NCI-H82 treated with DMSO at 0.1 percent for 48 hours (cell line): ENCODE results near the gene BOLA3.
A peak's percentile ranks its signal among the peaks of the same experiment; 100 is the strongest.
"Not testable (repeated sequence)": the region's sequence is repeated elsewhere in the genome, so short reads cannot be mapped to it uniquely, and the experiment has no call there.

Source experiments
- DNase-seq: peaks from one replicate; lab custom pipeline; 2025; ENCODE audit not compliant: unreplicated experiment; lab: John Stamatoyannopoulos, UW

The BOLA3 gene, protein sequence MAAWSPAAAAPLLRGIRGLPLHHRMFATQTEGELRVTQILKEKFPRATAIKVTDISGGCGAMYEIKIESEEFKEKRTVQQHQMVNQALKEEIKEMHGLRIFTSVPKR

DNA sequence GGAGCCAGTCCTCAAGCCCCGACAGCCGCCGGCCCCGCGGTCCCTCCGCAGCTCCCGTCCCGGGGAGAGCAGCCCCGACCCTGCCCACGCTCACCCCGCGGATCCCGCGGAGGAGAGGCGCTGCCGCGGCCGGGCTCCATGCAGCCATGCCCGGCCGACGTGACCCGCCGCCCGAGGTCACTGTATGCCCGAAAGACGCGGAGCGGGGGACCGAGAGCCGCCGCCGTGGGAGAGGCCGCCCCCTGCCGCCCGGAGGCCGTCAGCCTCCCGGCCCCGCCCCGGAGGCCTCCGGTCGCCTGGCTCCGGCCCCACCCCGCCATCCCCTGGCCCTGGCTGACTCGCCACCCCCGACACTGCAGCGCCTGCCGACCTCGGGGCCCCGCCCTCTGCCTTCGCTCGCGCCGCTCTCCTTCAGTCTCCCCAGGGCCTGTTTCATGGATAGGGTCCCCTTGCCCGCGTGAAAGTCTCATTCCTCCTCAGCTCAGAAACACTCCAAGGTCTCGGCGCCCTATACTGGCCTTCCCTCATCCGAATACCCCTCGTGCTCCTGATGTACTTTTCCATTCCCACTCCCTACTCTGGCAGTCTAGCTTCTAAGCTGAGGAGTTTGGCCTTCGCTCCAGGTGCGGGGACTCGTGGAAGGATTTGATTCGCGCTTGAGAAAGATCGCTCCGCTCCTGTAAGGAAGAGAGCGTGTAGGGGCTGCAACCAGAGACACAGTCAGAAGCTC, at the start of gene BOLA3:
BOLA3 (minus strand) TSS at position 186 of the 730 bp plus-strand sequence; CDS start at position 148, 38 bp downstream.
- DNase-seq = peak; percentile 78

DNA sequence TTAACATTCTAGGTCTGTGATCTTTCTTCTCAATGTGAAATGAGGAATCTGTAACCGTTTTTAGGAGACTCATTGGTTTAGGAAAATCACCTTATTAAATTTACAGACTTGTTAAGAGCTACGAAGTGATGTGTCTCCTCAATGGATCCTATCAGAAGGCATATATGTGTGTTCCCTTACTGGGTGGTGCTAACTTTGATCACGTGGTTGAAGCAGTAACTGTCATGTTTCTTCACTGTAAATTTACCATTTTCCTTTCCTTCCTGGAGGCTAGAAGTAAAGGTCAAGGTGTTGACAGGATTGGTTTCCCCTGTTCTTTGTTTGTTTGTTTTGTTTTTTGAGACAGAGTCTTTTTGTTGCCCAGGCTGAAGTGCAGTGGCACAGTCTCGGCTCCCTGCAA, 49.3 kb upstream of the BOLA3 start:
- no peak for DNase-seq

DNA sequence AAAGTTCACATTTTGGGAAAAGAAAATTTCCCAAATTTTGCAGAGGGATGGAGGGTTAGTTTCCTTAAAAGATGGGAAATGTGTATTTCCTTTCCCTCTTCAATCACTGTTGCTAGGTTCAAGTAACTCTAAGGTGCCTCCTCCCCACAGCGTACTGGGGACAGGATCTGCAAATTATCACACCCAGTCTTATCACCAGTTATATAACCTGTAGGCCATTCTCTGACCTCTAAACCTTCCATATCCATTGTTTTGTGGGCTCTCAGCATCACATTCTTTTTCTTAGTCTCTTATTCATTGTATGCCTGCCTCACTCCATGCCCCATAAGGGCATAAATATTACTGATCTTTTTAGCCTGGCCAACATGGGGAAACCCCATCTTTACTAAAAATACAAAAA, 47.1 kb upstream of the BOLA3 start:
- DNase-seq = no peak

DNA sequence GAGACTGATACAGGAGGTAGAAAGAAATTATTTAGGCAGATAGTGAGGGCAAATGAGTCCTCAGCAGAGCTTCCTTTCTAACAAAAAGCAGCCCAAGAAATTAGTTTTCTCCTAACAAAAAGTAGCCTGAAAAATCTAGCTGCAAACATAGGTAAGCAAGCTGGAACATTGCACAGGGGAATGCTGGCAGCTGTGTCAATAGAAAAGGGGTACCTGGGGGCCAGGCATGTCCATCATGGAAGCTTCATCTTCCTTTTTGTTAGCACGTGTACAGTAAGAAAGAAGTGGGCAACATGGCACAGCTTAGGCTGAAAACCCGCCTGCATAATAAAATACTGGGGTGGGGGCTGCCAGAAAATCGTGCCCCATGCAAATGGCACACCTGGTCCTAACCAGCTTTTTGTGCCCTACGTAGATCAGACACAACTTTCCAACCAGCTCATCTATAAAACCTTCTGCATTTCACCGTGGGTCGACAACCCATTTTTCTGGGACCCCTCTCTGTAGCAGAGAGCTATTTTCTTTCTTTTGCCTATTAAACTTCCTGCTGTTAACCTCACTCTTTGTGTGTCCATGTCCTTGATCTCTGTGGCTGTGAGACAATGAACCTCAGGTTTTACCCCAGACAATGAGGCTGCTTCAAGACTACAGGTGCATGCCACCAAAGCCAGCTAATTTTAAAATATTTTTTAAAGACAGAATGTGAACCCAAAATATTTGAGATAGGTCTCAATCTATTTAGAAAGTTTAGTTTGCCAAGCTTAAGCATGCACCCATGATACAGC, 44.1 kb upstream of the BOLA3 start:
- no peak for DNase-seq

DNA sequence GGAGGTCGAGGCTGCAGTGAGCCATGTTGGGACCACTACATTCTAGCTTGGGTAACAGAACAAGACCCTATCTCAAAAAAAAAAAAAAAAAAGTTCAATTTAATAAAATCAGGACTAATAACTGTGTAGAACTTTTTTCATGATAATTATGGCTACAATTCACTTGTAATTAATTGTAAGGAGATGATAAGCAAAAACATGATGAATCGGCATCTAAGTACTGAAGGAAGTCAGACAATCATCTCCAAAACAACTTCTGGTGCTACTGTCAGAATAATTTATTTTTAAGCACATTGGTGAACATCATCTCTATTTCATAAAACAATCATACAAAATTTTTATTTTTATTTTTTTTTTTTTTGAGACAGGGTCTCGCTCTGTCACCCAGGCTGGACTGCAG, 41.0 kb upstream of the BOLA3 start:
- no peak for DNase-seq

DNA sequence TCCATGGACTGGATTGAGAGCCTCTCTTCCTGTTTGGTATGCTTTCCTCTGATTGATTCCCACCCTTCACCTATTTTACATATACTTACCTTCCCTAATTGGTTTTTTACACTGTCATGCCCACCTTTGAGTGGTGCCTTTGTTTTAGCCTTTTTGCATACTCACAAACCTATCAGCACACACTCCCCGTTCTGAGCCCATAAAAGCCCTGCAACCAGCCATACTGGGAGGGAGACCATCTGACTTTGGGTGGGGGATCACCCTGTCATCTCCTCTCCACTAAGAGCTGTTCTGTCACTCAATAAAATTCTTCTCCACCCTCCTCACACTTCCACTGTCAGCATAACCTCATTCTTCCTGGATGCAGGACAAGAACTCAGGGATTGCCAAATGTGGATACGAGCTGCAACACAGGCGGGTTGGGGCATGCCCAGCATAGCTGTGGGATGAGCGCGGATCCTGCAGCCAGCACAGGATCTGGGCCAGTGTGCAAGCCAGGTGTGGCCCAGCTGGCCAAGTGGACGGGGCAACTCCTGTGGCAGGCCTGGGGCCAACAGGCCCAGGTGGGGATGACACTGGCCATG, 40.4 kb upstream of the BOLA3 start:
- DNase-seq = no peak

DNA sequence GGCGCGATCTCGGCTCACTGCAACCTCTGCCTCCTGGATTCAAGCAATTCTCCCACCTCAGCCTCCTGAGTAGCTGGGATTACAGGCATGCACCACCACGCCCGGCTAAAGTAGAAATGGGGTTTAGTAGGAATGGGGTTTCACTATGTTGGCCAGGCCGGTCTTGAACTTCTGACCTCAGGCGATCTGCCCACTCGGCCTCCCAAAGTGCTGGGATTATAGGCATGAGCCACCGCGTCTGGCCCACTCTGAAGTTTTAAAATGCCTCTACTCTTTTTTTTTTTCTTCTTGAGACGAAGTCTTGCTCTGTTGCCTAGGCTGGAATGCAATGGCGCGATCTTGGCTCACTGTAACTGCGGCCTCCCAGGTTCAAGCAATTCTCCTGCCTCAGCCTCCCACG, 39.0 kb upstream of the BOLA3 start:
- not testable (repeated sequence) for DNase-seq

DNA sequence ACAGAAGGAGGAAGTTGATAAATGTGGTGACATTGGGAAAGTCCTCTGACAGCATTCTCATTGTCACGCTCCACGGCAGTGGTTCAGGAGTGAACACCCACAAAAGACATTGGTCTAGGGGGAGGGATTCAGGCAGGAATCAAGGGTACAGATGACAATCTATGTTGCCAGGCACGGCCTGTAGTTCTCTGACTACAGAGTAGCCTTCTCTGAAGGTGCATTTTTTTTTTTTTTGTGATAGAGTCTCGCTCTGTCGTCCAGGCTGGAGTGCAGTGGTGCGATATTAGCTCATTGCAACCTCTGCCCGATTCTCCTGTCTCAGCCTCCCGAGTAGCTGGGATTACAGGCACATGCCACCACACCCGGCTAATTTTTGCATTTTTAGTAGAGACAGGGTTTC, 38.3 kb upstream of the BOLA3 start:
- DNase-seq = no peak

DNA sequence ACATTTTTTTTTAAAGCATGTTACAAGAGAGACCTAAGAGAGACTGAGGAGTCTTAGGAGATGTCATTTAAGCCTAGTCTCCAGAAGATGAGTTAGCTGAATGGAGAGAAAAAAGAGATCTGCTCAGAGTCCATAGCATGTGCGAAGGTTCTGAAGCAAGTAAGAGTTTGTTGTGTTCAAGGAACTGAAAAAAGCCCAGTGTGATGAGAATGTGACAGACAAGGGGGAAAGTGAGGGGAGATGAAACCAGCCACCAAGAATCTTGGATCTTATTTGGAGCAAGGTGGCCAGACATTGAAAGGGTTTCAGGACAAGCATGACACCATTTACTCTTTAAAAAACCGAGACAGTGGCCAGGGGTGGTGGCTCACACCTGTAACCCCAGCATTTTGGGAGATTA, 36.2 kb upstream of the BOLA3 start:
- DNase-seq = no peak

DNA sequence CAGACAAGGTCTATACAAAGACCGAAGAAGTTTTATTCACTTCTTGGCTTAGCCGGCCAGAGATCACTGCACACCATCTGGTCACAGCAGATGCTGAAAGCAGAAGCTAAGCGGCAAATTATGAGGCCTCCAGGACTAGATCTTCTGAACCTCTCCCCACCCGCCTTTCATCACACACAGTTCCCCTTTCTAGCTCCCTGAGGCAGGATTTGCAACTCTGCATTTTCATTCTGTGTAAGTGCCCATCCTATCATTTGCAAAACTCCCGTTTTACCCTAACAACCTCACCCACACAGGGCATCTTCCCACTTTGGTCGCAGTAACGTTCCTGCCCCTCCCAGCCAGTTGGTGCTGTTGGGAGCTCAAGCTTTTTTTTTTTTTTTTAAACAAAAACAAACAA, 34.0 kb upstream of the BOLA3 start:
- DNase-seq = peak; percentile 98

DNA sequence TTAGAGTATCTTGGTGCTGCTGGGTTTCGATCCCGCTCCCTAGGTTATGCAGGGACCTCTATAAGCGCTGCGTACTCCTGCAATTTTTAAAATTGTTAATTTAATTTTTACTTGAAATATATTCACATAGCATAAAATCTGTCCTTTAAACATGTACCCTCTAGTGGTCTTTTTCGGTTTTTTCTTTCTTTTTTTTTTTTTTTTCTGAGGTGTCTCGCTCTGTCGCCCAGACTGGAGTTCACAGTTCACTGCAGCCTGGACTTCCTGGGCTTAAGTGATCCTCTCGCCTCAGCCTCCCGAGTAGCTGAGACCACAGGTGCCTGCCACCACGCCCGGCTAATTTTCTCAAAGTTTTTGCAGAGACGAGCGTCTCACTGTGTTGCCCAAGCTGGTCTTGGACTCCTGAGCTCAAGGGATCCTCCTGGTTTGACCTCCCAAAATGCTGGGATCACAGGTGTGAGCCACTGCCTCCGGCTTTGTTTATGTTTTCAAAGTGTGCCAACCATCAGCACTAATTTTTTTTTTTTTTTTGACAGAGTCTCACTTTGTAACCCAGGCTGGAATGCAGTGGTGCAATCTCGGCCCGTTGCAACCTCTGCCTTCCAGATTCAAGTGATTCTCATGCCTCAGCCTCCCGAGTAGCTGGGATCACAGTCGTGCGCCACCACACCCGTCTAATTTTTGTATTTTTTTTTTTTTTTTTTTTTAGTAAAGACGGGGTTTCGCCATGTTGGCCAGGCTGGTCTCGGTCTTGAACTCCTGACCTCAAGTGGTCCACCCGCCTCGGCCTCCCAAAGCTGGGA, 31.6 kb upstream of the BOLA3 start:
- no peak for DNase-seq

DNA sequence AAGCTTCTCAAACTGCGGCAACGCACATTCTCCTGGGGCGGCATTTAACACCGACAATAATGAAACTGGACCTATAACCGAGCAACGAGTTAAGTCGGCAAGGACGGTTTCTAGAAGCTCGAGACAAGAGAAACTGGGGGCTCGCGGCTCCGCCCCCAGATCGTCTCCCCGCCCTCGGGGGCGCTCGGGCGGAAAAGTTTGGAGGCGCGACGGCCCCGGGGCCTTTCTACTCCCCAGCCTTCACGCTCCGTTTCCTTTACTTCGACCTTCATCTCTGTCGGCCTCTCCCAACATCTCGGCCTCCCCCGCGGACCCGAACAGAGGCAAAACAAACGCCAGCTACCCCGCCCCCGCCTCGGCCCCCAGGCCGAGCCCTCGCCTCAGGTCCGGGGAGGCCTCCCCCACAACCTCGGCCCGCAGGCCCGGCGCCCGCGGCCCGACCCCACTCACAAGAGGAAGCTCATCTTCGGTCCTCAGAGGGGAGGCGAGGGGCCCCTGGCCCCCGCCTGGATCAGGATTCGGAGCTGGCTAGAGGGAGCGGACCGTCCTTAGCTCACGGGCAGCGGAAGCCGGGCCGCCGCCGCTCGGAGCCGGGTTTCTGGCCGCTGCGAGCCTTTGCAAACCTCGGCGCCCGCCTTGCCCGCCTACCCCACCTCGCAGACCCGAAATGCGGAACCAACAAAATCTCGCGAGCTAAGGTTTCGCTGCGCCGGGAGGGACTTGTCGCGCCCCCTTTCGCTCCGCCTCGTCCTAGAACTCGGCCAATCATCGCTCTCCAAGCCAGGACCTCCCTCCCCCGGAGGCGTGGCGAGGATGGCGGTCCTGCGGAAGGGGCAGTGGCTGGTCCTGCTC, 30.7 kb upstream of the BOLA3 start, which contains the start of gene MOB1A:
MOB1A (minus strand) TSS at position 669 of the 852 bp plus-strand sequence; CDS start at position 464, 205 bp downstream.
- peak; percentile 99 for DNase-seq

DNA sequence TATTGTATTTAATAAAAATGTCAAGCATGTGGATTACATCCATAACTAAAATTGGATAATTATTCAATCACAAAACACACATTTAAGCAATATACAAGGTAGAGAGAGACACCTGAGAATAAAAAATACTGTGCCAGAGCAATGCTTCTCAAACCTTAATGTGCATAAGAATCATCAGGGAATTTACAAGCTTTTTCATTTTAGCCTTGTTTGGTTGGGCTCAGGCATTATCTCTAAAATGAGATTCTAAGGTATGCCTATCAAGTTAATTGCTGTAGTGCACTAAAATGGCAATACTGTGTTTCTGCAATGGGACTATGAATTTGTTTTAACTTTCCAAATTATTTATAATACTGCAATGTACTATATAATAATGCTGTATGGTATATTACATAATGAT, 30.0 kb upstream of the BOLA3 start:
- no peak for DNase-seq

DNA sequence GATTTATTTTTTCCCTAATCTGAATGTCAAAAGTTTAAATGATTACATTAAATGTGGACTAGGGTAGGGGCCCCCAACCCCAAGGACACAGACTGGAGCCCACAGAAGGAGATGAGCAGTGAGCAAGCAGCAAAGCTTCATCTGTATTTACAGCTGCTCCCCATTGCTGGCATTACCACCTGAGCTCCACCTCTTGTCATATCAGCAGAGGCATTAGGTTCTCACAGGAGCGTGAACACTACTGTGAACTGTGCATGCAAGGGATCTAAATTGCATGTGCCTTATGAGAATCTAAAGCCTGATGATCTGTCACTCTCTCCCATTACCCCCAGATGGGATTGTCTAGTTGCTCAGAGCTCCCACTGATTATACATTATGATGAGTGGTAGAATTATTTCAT, 27.2 kb upstream of the BOLA3 start:
- DNase-seq = no peak

DNA sequence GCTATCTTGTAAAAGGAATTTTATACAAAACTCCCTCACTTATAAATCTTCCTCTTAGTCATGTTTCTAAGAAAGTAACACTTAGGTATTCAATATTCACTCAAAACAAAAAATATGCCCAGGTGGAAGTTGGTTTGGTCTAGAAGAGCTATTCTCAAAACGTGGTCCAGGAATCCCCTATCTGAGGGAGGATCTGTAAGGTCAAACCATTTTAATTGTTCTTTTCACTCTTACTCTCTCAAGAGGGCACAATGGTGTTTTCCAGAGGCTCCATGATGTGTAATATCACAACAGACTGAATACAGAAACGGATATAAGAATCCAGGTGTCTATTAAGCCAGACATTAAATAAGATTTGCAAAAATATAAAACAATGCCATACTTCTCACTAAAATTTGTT, 21.0 kb upstream of the BOLA3 start:
- DNase-seq = no peak

DNA sequence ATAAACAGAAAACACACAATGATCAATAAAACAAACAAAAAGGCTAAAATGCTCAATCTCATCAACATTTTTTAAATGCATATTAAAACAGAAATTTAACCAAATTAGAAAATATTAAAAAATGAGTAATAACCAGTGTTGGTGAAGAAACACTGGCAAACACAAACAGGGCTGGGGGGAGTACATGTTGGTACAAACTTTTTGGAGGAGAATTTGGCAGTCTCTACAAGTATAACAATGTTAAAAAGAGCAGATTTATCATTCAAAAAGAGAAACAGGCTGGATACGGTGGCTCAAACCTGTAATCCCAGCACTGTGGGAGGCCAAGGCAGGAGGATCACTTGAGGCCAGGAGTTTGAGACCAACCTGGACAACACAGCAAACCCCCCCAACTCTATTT, 17.0 kb upstream of the BOLA3 start:
- no peak for DNase-seq

DNA sequence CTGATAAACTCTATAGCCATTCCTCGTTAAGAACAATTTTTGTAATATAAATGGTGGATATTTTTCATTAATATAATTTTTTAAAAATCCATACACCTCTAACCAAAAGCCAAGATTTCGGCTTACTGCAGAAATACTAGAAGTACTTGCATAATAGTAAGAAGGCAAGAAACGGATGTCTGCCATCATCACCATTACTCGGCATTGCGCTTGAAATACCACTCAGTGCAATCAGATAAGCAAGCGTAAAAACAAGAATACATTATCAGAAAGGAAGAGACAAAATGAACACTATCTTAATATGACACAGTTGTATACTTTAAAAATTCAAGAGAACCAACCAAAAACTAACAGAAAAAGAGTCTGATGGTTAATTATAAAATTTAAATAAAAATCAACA, 15.2 kb upstream of the BOLA3 start:
- DNase-seq = no peak

DNA sequence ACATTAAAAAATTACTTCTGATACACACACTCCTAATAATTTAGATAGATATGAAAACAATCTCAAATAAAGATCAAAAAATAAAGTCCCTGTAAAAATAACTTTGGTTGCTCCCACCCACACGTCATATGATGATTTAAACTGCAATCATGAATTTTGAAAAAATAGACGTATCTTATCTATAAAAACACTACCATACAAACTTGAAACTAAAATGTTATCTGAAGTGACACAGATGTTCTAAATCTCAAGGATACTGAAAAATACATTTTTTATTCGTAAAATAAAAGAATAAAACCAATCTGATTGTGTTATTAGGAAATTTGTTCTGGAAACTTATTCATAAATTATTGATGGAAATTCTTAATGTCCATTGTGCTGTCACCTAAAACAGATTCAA, 8.1 kb upstream of the BOLA3 start:
- no peak for DNase-seq

DNA sequence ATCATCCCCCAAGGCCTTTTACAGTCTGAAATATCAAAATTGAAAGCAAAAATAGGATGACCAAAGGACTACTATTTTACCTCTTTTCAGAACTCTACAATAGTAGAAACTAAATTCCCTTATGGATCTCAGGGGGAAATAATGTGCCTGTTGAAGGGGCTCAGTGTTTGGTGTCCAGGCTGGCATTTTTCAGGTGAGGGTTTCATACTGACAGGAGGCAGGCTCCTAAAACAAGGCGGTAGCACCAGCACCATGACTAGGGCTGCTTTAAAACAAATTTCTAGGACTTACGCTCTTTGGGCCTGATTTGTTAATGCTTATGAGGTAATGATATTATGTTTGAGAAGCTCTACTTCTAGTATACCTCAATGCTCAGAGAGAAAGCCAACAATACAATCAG, 5.2 kb upstream of the BOLA3 start:
- DNase-seq = no peak
